ENCODE data around the gene PADI2.
"Not testable (repeated sequence)": the region's sequence is repeated elsewhere in the genome, so short reads cannot be mapped to it uniquely, and the experiment has no call there.

- not testable (repeated sequence) for TF ChIP-seq CTCF, POLR2A (IDR thresholded peaks at IDR 0.05)
Measured at GRCh38 chr1:17062751-17063150, 56.5 kb downstream of the PADI2 start.

Data from upper lobe of left lung (tissue), 4 donors.